Endothelial cell of umbilical vein (primary cell): ENCODE measurements around the gene ANGPT4. TPM values are rescaled to one million over a fixed set of nuclear protein-coding genes. Genes with fewer than 3 reads are reported as not detected.

ENCODE experiments used
- BruUV-seq: library from RNA; stranded (reverse); fragments of 400-500 nt; replicated peaks from 2 replicates; lab custom pipeline; 2021; lab: Mats Ljungman, UMichigan
- CTCF ChIA-PET: fragments of 300-600, 350-600 bp; sonication (Branson Sonifier 250); formaldehyde crosslinking; loops from one replicate; lab custom pipeline; 2021; ENCODE audit warnings: antibody characterized with exemption, inconsistent platforms; lab: Charles Lee
- POLR2A ChIA-PET: fragments of 300-600, 350-600 bp; sonication (Branson Sonifier 250); formaldehyde crosslinking; loops from one replicate; lab custom pipeline; 2021; ENCODE audit warnings: antibody characterized with exemption, inconsistent platforms; lab: Charles Lee
- DNase-seq: peaks from one replicate; pipeline ENCODE4 v3.0.0-alpha.2; 2011; ENCODE audit warnings: low read depth, low spot score
- FAIRE-seq: peaks from 2 replicates; lab custom pipeline; 2011; peaks lifted over from hg19 to GRCh38; lab: Jason Lieb, UNC
- H2AFZ ChIP-seq: 2 replicates; pipeline ENCODE4 v1.6.0; 2012; ENCODE audit warnings: low read depth, low read length, control low read depth, inconsistent platforms
- H3K27ac ChIP-seq: 2 replicates; pipeline ENCODE4 v1.5.1; 2011; ENCODE audit warnings: low read depth, mild to moderate bottlenecking, control low read depth, low read length, moderate library complexity; ENCODE audit not compliant: insufficient read depth
- H3K27me3 ChIP-seq, 2 experiments: 2 replicates each; pipeline versions ENCODE4 v1.6.0 to v1.6.1; 2011; ENCODE audit warnings: low read length in 2 of 2, mixed read lengths in 1 of 2; ENCODE audit not compliant: control insufficient read depth in 2 of 2, insufficient read depth in 2 of 2
- H3K36me3 ChIP-seq, 2 experiments: 2 replicates in 1 of 2; 3 replicates in 1 of 2; pipeline ENCODE4 v1.5.1; 2011; ENCODE audit warnings: low read length in 2 of 2, mild to moderate bottlenecking in 1 of 2, moderate library complexity in 1 of 2; ENCODE audit not compliant: control insufficient read depth in 2 of 2, insufficient read depth in 2 of 2; ENCODE audit errors: extremely low read depth in 1 of 2
- H3K4me1 ChIP-seq: 3 replicates; pipeline ENCODE4 v1.5.1; 2011; ENCODE audit warnings: mild to moderate bottlenecking, low read length; ENCODE audit not compliant: control insufficient read depth, insufficient read depth; ENCODE audit errors: extremely low read depth
- H3K4me2 ChIP-seq: 2 replicates; pipeline ENCODE4 v1.6.1; 2011; ENCODE audit warnings: low read length, control low read depth, mixed read lengths; ENCODE audit not compliant: insufficient read depth
- H3K4me3 ChIP-seq, 3 experiments: fragments of 200-600 bp in 1 of 3; sonication (generic), shearing (Covaris generic) in 1 of 3; replicated peaks in 1 of 3; 2 replicates each; pipeline ENCODE4 v1.5.1; 2011 to 2016; ENCODE audit warnings: control low read depth in 3 of 3, low read length in 3 of 3, mild to moderate bottlenecking in 2 of 3, inconsistent platforms in 1 of 3, low read depth in 1 of 3, moderate library complexity in 1 of 3; ENCODE audit not compliant: insufficient read depth in 1 of 3
- H3K79me2 ChIP-seq: 2 replicates; pipeline ENCODE4 v1.6.0; 2012; ENCODE audit warnings: low read length, inconsistent platforms; ENCODE audit not compliant: control insufficient read depth, insufficient read depth
- H3K9ac ChIP-seq: replicated peaks from 2 replicates; pipeline ENCODE3; 2011; ENCODE audit warnings: low read length, control low read depth; ENCODE audit not compliant: insufficient read depth; ENCODE audit errors: extremely low read depth
- H3K9me1 ChIP-seq: replicated peaks from 3 replicates; pipeline ENCODE4 v1.6.0; 2011; ENCODE audit warnings: mild to moderate bottlenecking, low read length; ENCODE audit not compliant: control insufficient read depth, insufficient read depth; ENCODE audit errors: extremely low read depth
- H3K9me3 ChIP-seq: replicated peaks from 2 replicates; pipeline ENCODE4 v1.5.1; 2012; ENCODE audit warnings: low read length, inconsistent platforms; ENCODE audit not compliant: control insufficient read depth, insufficient read depth
- H4K20me1 ChIP-seq: replicated peaks from 2 replicates; pipeline ENCODE3; 2011; ENCODE audit warnings: mild to moderate bottlenecking, low read length; ENCODE audit not compliant: control insufficient read depth, insufficient read depth; ENCODE audit errors: extremely low read depth
- EZH2 ChIP-seq: IDR thresholded peaks from 2 replicates; pipeline ENCODE4 v1.6.1; 2012; ENCODE audit warnings: borderline replicate concordance, low read depth, mild to moderate bottlenecking, moderate library complexity, low read length, inconsistent platforms; ENCODE audit not compliant: severe bottlenecking
- JUN ChIP-seq: IDR thresholded peaks from 2 replicates; pipeline ENCODE4 v1.6.1; 2011; ENCODE audit warnings: borderline replicate concordance, low read depth; ENCODE audit not compliant: insufficient read length, insufficient read depth
- POLR2A ChIP-seq: IDR thresholded peaks from 2 replicates; pipeline ENCODE4 v1.6.1; 2012; ENCODE audit warnings: low read depth, mild to moderate bottlenecking, control low read depth, low read length
- POLR2AphosphoS5 ChIP-seq: IDR thresholded peaks from 2 replicates; pipeline ENCODE4 v1.6.1; 2012; ENCODE audit warnings: low read depth, mild to moderate bottlenecking, control low read depth, low read length, moderate library complexity; ENCODE audit not compliant: insufficient read depth
- dilution Hi-C: fragments of 300-500 bp; cut with MboI; formaldehyde crosslinking; loops from one replicate; pipeline ENCODE4 v1.15.0; 2019; ENCODE audit warnings: low sequenced_read_pairs; ENCODE audit not compliant: extremely low pct_ligation_motif_present
- intact Hi-C: fragments of 100-400 bp; cut with micrococcal nuclease; formaldehyde crosslinking; loops from one replicate; pipeline ENCODE4 v1.10.0; 2022
- polyA plus RNA-seq, 4 experiments: library from polyadenylated mRNA; depleted of rRNA in 3 of 4; stranded (reverse) in 3 of 4; unstranded in 1 of 4; fragments of >200 nt; gene quantifications; 2 replicates each; pipeline versions ENCODE4 v1.2.1 to v1.2.3, GENCODE V29; 2011 to 2012; ENCODE audit warnings: missing spikeins in 1 of 4
- total RNA-seq: library from RNA; stranded (reverse); gene quantifications from 2 replicates; pipeline ENCODE4 v1.2.3, GENCODE V29; 2021

ANGPT4 gene
- total and polyA plus RNA-seq, 2 donors (not counting 3 experiments of a cell fraction or from before 2014, with no cell fraction given), result not detected

DNA sequence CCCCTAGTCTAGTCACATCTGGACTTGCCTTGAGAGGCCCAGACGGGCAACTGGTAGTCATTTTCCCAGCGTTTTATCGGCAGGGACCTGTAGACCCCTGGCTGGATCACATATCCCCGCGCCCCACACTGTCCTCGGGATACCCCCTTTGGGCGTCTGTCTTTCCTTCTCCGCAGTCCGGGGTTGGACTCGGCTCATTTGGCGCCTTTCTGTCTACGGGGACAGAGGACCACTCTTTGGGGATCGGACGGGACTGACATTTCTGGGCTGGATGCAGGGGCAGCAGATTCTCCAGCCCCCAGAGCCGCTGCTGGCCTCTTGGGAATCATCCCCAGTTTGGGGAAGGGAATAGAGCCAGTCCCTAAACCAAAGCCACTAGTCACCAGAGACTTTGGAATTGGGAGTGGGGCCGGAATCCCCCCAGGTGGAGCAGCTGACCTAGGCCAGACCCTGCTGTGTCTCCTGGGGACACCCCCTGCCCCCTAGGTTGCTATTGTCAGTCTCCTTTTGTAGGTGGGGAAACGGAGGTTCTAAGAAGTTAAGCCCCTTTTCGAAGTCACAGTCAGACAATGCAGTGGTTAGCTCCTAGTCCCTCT is 81.9 kb downstream of the ANGPT4 start:
- H3K9me3 ChIP-seq, result no peaks in the 10 kb centered on the region
- H3K27ac ChIP-seq, result peak overlapping the region; percentile 88
- intact Hi-C loops, result loop anchor here (10.0 kb wide), 2 partner anchors 299 to 661 kb away; partner anchors contain the start of gene SIRPB2
- H3K27me3 ChIP-seq, result no peaks in the 10 kb centered on the region
- peaks cover 36% of the 10 kb centered on the region for H3K79me2 ChIP-seq
- H3K4me1 ChIP-seq, result peaks cover 46% of the 10 kb centered on the region
- no peaks in the 10 kb centered on the region for H3K9me1 ChIP-seq
- no peaks in the 10 kb centered on the region for H4K20me1 ChIP-seq
- FAIRE-seq (peak; percentile 68), DNase-seq (peak; percentile 20)
- H3K36me3 ChIP-seq, result no peaks in the 10 kb centered on the region
- BruUV-seq, result TSS peak; percentile 62
- peak overlapping the region; percentile 60 to 71 (median 66) for H3K4me3 ChIP-seq
- dilution Hi-C loops, result no loop called here
- CTCF ChIA-PET, result interaction anchor here (0.9 to 3.9 kb wide), 4 partner anchors 10 to 124 kb away, joined by 3 to 28 read pairs (median 4); no protein-coding TSS in a partner anchor
- POLR2A ChIA-PET, result no interaction called here
- H3K9ac ChIP-seq, result peak overlapping the region; percentile 81
- peak overlapping the region; percentile 61 for H3K4me2 ChIP-seq
- peak overlapping the region; percentile 32 for H2AFZ ChIP-seq
- TF ChIP-seq JUN (no peak), POLR2AphosphoS5 (no peak), EZH2 (no peak), POLR2A (no peak)

- dilution Hi-C loops (no loop called here), intact Hi-C loops (loop anchor here (1.0 to 10.0 kb wide), 4 partner anchors 11 to 661 kb away; partner anchors contain the start of genes SIRPB2 and SRXN1)
- peak within 1 kb of the TSS; percentile 61 for H3K4me2 ChIP-seq
- peaks cover 43% of the 10 kb centered on the region for H3K4me1 ChIP-seq
- ChIA-PET CTCF (interaction anchor here (0.6 to 3.9 kb wide), 11 partner anchors 9 to 275 kb away, joined by 3 to 28 read pairs (median 4); no protein-coding TSS in a partner anchor), POLR2A (interaction anchor here (0.6 kb wide), 2 partner anchors 109 to 961 kb away, joined by 3 to 4 read pairs; no protein-coding TSS in a partner anchor)
- no peaks in the 10 kb centered on the region for H3K9me1 ChIP-seq
- peak; percentile 94 for DNase-seq
- BruUV-seq, result no TSS peak
- peak within 1 kb of the TSS; percentile 60 to 71 (median 66) for H3K4me3 ChIP-seq
- peak within 1 kb of the TSS; percentile 88 for H3K27ac ChIP-seq
- no peaks in the 10 kb centered on the region for H3K27me3 ChIP-seq
- H3K9me3 ChIP-seq, result no peaks in the 10 kb centered on the region
- TF ChIP-seq POLR2AphosphoS5, result peak; percentile 94
- no peak for TF ChIP-seq POLR2A
- peaks cover 32% of the 10 kb centered on the region for H3K79me2 ChIP-seq
- no peaks in the 10 kb centered on the region for H3K36me3 ChIP-seq
- H2AFZ ChIP-seq, result peak within 1 kb of the TSS; percentile 75
- peak within 1 kb of the TSS; percentile 81 for H3K9ac ChIP-seq
- H4K20me1 ChIP-seq, result no peaks in the 10 kb centered on the region
- FAIRE-seq, result peak; percentile 99
These were observed 82.5 kb downstream of the ANGPT4 start, which contains the start of gene FAM110A for GRCh38 chr20:833450-834150. FAM110A (plus strand) TSS chr20:833715; CDS start chr20:844805, 11,090 bp downstream.
